GM12878 (cell line): Measurements from ENCODE around the gene MOV10L1. TPM values are rescaled to one million over a fixed set of nuclear protein-coding genes. Genes with fewer than 3 reads are reported as not detected.

Experiments used
- ATAC-seq: fragments of 200-7000 bp; cut with Tn5 transposase; 3 replicates; pipeline ENCODE4 v1.9.1; 2020; ENCODE audit warnings: mild to moderate bottlenecking, moderate library complexity
- BruUV-seq: library from RNA; stranded (reverse); fragments of 400-500 nt; replicated peaks from 2 replicates; lab custom pipeline; 2021; lab: Mats Ljungman, UMichigan
- CTCF ChIA-PET: fragments of 300-600 bp; sonication (Branson Sonifier 250); formaldehyde crosslinking; extraction: SDS; loops from one replicate; lab custom pipeline; 2021; ENCODE audit warnings: inconsistent platforms; lab: Yijun Ruan, JAX
- POLR2A ChIA-PET: fragments of 350-600 bp; formaldehyde crosslinking; extraction: SDS; loops from one replicate; lab custom pipeline; 2021; ENCODE audit warnings: inconsistent platforms; lab: Charles Lee
- RAD21 ChIA-PET: fragments of 300-600 bp; sonication (Branson Sonifier 250); formaldehyde crosslinking; loops from one replicate; lab custom pipeline; 2023; ENCODE audit warnings: antibody characterized with exemption; ENCODE audit not compliant: unreplicated experiment; lab: Charles Lee
- SMC1A ChIA-PET: fragments of 300-600 bp; sonication (Branson Sonifier 250); formaldehyde crosslinking; loops from one replicate; lab custom pipeline; 2023; ENCODE audit not compliant: unreplicated experiment, uncharacterized antibody; lab: Charles Lee
- DNase-seq: peaks from one replicate; pipeline ENCODE4 v3.0.0-alpha.2; 2011; ENCODE audit warnings: low read depth, low spot score
- FAIRE-seq: peaks from 3 replicates; lab custom pipeline; 2011; peaks lifted over from hg19 to GRCh38; lab: Jason Lieb, UNC
- H2AFZ ChIP-seq: 2 replicates; pipeline ENCODE4 v1.6.0; 2011; ENCODE audit warnings: low read depth, low read length, control low read depth; ENCODE audit not compliant: control insufficient read depth
- H3K27ac ChIP-seq: 2 replicates; pipeline ENCODE4 v1.5.1; 2011; ENCODE audit warnings: control low read depth; ENCODE audit not compliant: control insufficient read depth, insufficient read depth
- H3K27me3 ChIP-seq, 2 experiments: replicated peaks in 1 of 2; 2 replicates each; pipeline versions ENCODE4 v1.6.0 to v1.6.1; 2011; ENCODE audit warnings: low read length in 1 of 2; ENCODE audit not compliant: control insufficient read depth in 2 of 2, insufficient read depth in 2 of 2
- H3K36me3 ChIP-seq, 2 experiments: 2 replicates each; pipeline ENCODE4 v1.5.1; 2011; ENCODE audit warnings: low read length in 1 of 2; ENCODE audit not compliant: control insufficient read depth in 2 of 2, insufficient read depth in 2 of 2
- H3K4me1 ChIP-seq: 2 replicates; pipeline ENCODE4 v1.6.1; 2011; ENCODE audit warnings: mild to moderate bottlenecking, low read length, moderate library complexity, mixed read lengths; ENCODE audit not compliant: control insufficient read depth, insufficient read depth
- H3K4me2 ChIP-seq: 2 replicates; pipeline ENCODE4 v1.6.0; 2011; ENCODE audit warnings: control low read depth; ENCODE audit not compliant: control insufficient read depth, insufficient read depth
- H3K4me3 ChIP-seq: fragments of 200-600 bp; sonication (generic); 2 replicates; pipeline ENCODE4 v1.5.1; 2016
- H3K79me2 ChIP-seq: 2 replicates; pipeline ENCODE4 v1.6.0; 2011; ENCODE audit warnings: low read length; ENCODE audit not compliant: control insufficient read depth, insufficient read depth
- H3K9ac ChIP-seq: 2 replicates; pipeline ENCODE4 v1.8.0; 2011; ENCODE audit warnings: low read length, control low read depth, mixed read lengths; ENCODE audit not compliant: control insufficient read depth, insufficient read depth
- H3K9me3 ChIP-seq: replicated peaks from 3 replicates; pipeline ENCODE4 v1.5.1; 2011; ENCODE audit warnings: mild to moderate bottlenecking, low read length; ENCODE audit not compliant: control insufficient read depth, insufficient read depth
- H4K20me1 ChIP-seq: 2 replicates; pipeline ENCODE4 v1.6.0; 2011; ENCODE audit not compliant: control insufficient read depth, insufficient read depth
- BMI1 ChIP-seq: fragments of 450-650 bp; IDR thresholded peaks from 2 replicates; pipeline ENCODE4 v1.6.1; 2016; ENCODE audit warnings: mild to moderate bottlenecking, moderate library complexity, borderline replicate concordance
- ESRRA ChIP-seq: IDR thresholded peaks from 2 replicates; pipeline ENCODE4 v1.6.1; 2012; ENCODE audit warnings: mild to moderate bottlenecking, low read length, improper control_type of control experiment
- ETV6 ChIP-seq, 2 experiments: fragments of 450-650 bp in 1 of 2; IDR thresholded peaks in 1 of 2; conservative IDR thresholded peaks in 1 of 2; 2 replicates each; pipeline ENCODE4 v1.6.1; 2014; ENCODE audit warnings: antibody characterized with exemption in 1 of 2, borderline replicate concordance in 1 of 2, low read depth in 1 of 2, mild to moderate bottlenecking in 1 of 2, moderate library complexity in 1 of 2
- MTA2 ChIP-seq: fragments of 450-650 bp; IDR thresholded peaks from 2 replicates; pipeline ENCODE4 v1.6.1; 2016; ENCODE audit warnings: low read depth, mild to moderate bottlenecking, moderate library complexity
- MTA3 ChIP-seq: IDR thresholded peaks from 2 replicates; pipeline ENCODE4 v1.6.1; 2012; ENCODE audit warnings: low read length, inconsistent platforms, borderline replicate concordance
- NRF1 ChIP-seq: conservative IDR thresholded peaks from 2 replicates; pipeline ENCODE4 v1.6.1; 2011; ENCODE audit warnings: mild to moderate bottlenecking, low read depth, low read length, improper control_type of control experiment
- RB1 ChIP-seq: fragments of 450-650 bp; formaldehyde crosslinking; IDR thresholded peaks from 2 replicates; pipeline ENCODE4 v1.6.1; 2017; ENCODE audit warnings: mild to moderate bottlenecking, borderline replicate concordance
- SMC3 ChIP-seq: IDR thresholded peaks from 2 replicates; pipeline ENCODE4 v1.6.1; 2011; ENCODE audit warnings: low read length, improper control_type of control experiment, borderline replicate concordance
- SREBF1 ChIP-seq: IDR thresholded peaks from 2 replicates; pipeline ENCODE4 v1.6.1; 2012; ENCODE audit warnings: mild to moderate bottlenecking, low read length
- SRF ChIP-seq, 2 experiments: IDR thresholded peaks; 2 replicates each; pipeline ENCODE4 v1.6.1; 2011; ENCODE audit warnings: low read depth in 2 of 2, low read length in 2 of 2, mild to moderate bottlenecking in 1 of 2, moderate library complexity in 1 of 2
- STAT1 ChIP-seq: fragments of 450-650 bp; conservative IDR thresholded peaks from 2 replicates; pipeline ENCODE4 v1.6.1; 2014; ENCODE audit warnings: antibody characterized with exemption, mild to moderate bottlenecking
- TAF1 ChIP-seq: IDR thresholded peaks from 2 replicates; pipeline ENCODE4 v1.6.1; 2011; ENCODE audit warnings: mild to moderate bottlenecking, low read depth, low read length, borderline replicate concordance
- WGBS: methylation state at CpG from one replicate; pipeline ENCODE4 v1.1.6; 2016; ENCODE audit warnings: low lambda C conversion rate; ENCODE audit not compliant: insufficient replicate concordance, insufficient coverage; ENCODE audit errors: missing lambda C conversion rate; 5-methylcytosine and 5-hydroxymethylcytosine counted together
- in situ Hi-C: fragments of 300-500 bp; cut with MboI; formaldehyde crosslinking; loops from 9 replicates; pipeline ENCODE4 v1.14.3; 2018; ENCODE audit warnings: mixed read lengths
- intact Hi-C: fragments of 100-400 bp; cut with micrococcal nuclease; formaldehyde crosslinking; loops from one replicate; pipeline ENCODE4 v1.14.2; 2022; ENCODE audit not compliant: unreplicated experiment
- polyA plus RNA-seq, 11 experiments: library from polyadenylated mRNA; depleted of rRNA in 4 of 11; unstranded in 6 of 11; stranded (reverse) in 5 of 11; fragments of >200 nt; fragmentation: Nextera tagmentation in 4 of 11; fragmentation: Illumina TruSeq in 1 of 11; extraction: Ambion mirVana in 4 of 11; extraction: Trizol in 1 of 11; gene quantifications; 1 replicate in 1 of 11; 2 replicates in 10 of 11; pipeline versions ENCODE4 v1.2.1 to v1.2.3, GENCODE V29; 2011 to 2016; ENCODE audit warnings: inconsistent platforms in 2 of 11, missing spikeins in 2 of 11, low read depth in 1 of 11
- total RNA-seq, 4 experiments: library from RNA; depleted of rRNA in 3 of 4; stranded (reverse); fragments of >200 nt in 3 of 4; fragmentation: Illumina TruSeq in 1 of 4; extraction: Trizol in 1 of 4; gene quantifications; 2 replicates each; pipeline versions ENCODE4 v1.2.1 to v1.2.3, GENCODE V29; 2013 to 2021
- TF ChIP-seq, protein P1 (sequence below), 3 experiments: IDR thresholded peaks in 2 of 3; conservative IDR thresholded peaks in 1 of 3; 2 replicates each; pipeline ENCODE4 v1.5.1; 2011; ENCODE audit warnings: low read depth in 3 of 3, low read length in 3 of 3, mild to moderate bottlenecking in 3 of 3, control low read depth in 2 of 3, moderate library complexity in 2 of 3, inconsistent platforms in 1 of 3, mixed read lengths in 1 of 3; ENCODE audit not compliant: control insufficient read depth in 2 of 3, insufficient read depth in 1 of 3; ENCODE audit errors: extremely low read depth in 1 of 3
- TF ChIP-seq, protein P2 (sequence below): fragments of 450-650 bp; IDR thresholded peaks from 2 replicates; pipeline ENCODE4 v1.6.1; 2018; ENCODE audit warnings: borderline replicate concordance, mild to moderate bottlenecking; ENCODE audit not compliant: partially characterized antibody
- TF ChIP-seq, protein P3 (sequence below): fragments of 450-650 bp; formaldehyde crosslinking; IDR thresholded peaks from 2 replicates; pipeline ENCODE4 v1.5.0; 2022; ENCODE audit warnings: mild to moderate bottlenecking, missing genetic modification characterization

The MOV10L1 gene
- total and polyA plus RNA-seq, 10 of the 15 experiments (the other 5 are each of a cell fraction or from before 2014, with no cell fraction given) = 0.22 TPM; not detected in 9

DNA sequence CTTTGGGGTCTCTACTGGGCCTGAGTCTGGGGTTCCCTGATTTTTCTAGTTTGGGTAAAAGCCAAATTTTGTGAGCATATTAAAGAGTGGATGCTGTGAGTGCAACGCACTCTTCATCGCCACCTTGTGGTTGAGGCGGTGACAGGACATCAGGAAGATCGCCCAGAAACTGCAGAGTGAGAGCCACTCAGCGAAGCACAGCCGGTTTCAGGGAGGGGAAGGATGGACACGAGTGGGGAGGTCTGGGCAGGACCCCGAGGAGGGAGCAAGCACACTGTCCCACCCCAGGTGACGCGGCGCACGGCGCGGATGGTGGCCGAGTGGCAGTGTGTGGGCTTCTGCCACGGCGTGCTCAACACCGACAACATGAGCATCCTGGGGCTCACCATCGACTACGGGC is 120.1 kb downstream of the MOV10L1 start:
- intact Hi-C loops (loop anchor here (1.0 kb wide), 1 partner anchor 61 kb away; no protein-coding TSS in a partner anchor), in situ Hi-C loops (loop anchor here (5.0 kb wide), 2 partner anchors 63 to 278 kb away; no protein-coding TSS in a partner anchor)
- DNase-seq = no peak
- no peak overlapping the region for H3K4me3 ChIP-seq
- peak; percentile 81 for FAIRE-seq
- H3K27ac ChIP-seq = no peak overlapping the region
- ATAC-seq = peak; percentile 90
- CTCF ChIA-PET = interaction anchor here (2.3 kb wide), 1 partner anchor 61 kb away, joined by 13 read pairs; no protein-coding TSS in a partner anchor
- no peaks in the 10 kb centered on the region; the same call in 1 of the 2 replicates for H4K20me1 ChIP-seq
- SMC1A ChIA-PET = no interaction called here
- RAD21 ChIA-PET = no interaction called here
- H3K27me3 ChIP-seq = no peaks in the 10 kb centered on the region
- no peak overlapping the region for H3K9ac ChIP-seq
- H2AFZ ChIP-seq = no peak overlapping the region
- no peaks in the 10 kb centered on the region for H3K79me2 ChIP-seq
- H3K4me2 ChIP-seq = no peak overlapping the region
- POLR2A ChIA-PET = no interaction called here
- no peaks in the 10 kb centered on the region for H3K4me1 ChIP-seq
- no peaks in the 10 kb centered on the region for H3K9me3 ChIP-seq
- peaks cover 5 to 19% of the 10 kb centered on the region in 2 experiments; a peak in 3 of 4 replicates for H3K36me3 ChIP-seq
- WGBS = 41% methylated on average over 13 of the region's 20 CpGs
- no TSS peak for BruUV-seq
- TF ChIP-seq ETV6 (conservative IDR thresholded peaks at IDR 0.05 in 1 of 2, IDR thresholded peaks at IDR 0.05 in 1 of 2; ENCODE audit: borderline replicate concordance in 1 of 2, low read depth in 1 of 2) (no peak), SRF (IDR thresholded peaks at IDR 0.05; ENCODE audit: low read depth in 2 of 2, low read length in 2 of 2) (no peak), TAF1 (no peak), NRF1 (no peak), SREBF1 (no peak), MTA2 (no peak), ESRRA (no peak), BMI1 (no peak), MTA3 (no peak), SMC3 (peak; percentile 92), RB1 (peak; percentile 70; the same call in 1 of the 2 replicates), STAT1 (no peak)
- TF ChIP-seq, protein P1, sequence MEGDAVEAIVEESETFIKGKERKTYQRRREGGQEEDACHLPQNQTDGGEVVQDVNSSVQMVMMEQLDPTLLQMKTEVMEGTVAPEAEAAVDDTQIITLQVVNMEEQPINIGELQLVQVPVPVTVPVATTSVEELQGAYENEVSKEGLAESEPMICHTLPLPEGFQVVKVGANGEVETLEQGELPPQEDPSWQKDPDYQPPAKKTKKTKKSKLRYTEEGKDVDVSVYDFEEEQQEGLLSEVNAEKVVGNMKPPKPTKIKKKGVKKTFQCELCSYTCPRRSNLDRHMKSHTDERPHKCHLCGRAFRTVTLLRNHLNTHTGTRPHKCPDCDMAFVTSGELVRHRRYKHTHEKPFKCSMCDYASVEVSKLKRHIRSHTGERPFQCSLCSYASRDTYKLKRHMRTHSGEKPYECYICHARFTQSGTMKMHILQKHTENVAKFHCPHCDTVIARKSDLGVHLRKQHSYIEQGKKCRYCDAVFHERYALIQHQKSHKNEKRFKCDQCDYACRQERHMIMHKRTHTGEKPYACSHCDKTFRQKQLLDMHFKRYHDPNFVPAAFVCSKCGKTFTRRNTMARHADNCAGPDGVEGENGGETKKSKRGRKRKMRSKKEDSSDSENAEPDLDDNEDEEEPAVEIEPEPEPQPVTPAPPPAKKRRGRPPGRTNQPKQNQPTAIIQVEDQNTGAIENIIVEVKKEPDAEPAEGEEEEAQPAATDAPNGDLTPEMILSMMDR (IDR thresholded peaks at IDR 0.05 in 2 of 3, conservative IDR thresholded peaks at IDR 0.05 in 1 of 3; ENCODE audit: control insufficient read depth in 2 of 3, extremely low read depth in 1 of 3, insufficient read depth in 1 of 3, low read depth in 3 of 3, low read length in 3 of 3) = peak; percentile 85 to 91 (median 86)
- TF ChIP-seq, protein P2, sequence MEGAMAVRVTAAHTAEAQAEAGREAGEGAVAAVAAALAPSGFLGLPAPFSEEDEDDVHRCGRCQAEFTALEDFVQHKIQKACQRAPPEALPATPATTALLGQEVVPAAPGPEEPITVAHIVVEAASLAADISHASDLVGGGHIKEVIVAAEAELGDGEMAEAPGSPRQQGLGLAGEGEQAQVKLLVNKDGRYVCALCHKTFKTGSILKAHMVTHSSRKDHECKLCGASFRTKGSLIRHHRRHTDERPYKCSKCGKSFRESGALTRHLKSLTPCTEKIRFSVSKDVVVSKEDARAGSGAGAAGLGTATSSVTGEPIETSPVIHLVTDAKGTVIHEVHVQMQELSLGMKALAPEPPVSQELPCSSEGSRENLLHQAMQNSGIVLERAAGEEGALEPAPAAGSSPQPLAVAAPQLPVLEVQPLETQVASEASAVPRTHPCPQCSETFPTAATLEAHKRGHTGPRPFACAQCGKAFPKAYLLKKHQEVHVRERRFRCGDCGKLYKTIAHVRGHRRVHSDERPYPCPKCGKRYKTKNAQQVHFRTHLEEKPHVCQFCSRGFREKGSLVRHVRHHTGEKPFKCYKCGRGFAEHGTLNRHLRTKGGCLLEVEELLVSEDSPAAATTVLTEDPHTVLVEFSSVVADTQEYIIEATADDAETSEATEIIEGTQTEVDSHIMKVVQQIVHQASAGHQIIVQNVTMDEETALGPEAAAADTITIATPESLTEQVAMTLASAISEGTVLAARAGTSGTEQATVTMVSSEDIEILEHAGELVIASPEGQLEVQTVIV = no peak
- TF ChIP-seq, protein P3, sequence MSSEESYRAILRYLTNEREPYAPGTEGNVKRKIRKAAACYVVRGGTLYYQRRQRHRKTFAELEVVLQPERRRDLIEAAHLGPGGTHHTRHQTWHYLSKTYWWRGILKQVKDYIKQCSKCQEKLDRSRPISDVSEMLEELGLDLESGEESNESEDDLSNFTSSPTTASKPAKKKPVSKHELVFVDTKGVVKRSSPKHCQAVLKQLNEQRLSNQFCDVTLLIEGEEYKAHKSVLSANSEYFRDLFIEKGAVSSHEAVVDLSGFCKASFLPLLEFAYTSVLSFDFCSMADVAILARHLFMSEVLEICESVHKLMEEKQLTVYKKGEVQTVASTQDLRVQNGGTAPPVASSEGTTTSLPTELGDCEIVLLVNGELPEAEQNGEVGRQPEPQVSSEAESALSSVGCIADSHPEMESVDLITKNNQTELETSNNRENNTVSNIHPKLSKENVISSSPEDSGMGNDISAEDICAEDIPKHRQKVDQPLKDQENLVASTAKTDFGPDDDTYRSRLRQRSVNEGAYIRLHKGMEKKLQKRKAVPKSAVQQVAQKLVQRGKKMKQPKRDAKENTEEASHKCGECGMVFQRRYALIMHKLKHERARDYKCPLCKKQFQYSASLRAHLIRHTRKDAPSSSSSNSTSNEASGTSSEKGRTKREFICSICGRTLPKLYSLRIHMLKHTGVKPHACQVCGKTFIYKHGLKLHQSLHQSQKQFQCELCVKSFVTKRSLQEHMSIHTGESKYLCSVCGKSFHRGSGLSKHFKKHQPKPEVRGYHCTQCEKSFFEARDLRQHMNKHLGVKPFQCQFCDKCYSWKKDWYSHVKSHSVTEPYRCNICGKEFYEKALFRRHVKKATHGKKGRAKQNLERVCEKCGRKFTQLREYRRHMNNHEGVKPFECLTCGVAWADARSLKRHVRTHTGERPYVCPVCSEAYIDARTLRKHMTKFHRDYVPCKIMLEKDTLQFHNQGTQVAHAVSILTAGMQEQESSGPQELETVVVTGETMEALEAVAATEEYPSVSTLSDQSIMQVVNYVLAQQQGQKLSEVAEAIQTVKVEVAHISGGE (CRISPR knock-in tag) = no peak
